ENCODE results near the gene WNT3A.

The WNT3A gene

GRCh38 chr1:228000836-228001563 is 5.8 kb upstream of the WNT3A start:
- TF ChIP-seq EZH2 (IDR thresholded peaks at IDR 0.05; ENCODE audit: borderline replicate concordance, low read length): no peak
- no peak for TF ChIP-seq CTCF (IDR thresholded peaks at IDR 0.05; ENCODE audit: low read length)
- Histone ChIP-seq H3K4me2 (ENCODE audit: low read length) (no peak overlapping the region), H3K36me3 (ENCODE audit: insufficient read depth, low read length) (no peaks in the 10 kb centered on the region), H3K9ac (ENCODE audit: low read length) (no peak overlapping the region), H3K9me2 (ENCODE audit: low read depth, low read length) (no peaks in the 10 kb centered on the region), H2AFZ (ENCODE audit: low read length) (no peak overlapping the region), H3F3A (ENCODE audit: insufficient read depth, low read length) (no peaks in the 10 kb centered on the region), H3K9me3 (ENCODE audit: low read length) (peaks cover 7% of the 10 kb centered on the region), H3K4me3 (ENCODE audit: low read depth, low read length, poor library complexity, severe bottlenecking) (no peak overlapping the region), H4K20me1 (ENCODE audit: insufficient read depth, low read length) (no peaks in the 10 kb centered on the region), H3K4me1 (ENCODE audit: insufficient read depth, low read length, severe bottlenecking) (no peaks in the 10 kb centered on the region), H3K27ac (ENCODE audit: low read depth, low read length, poor library complexity, severe bottlenecking) (no peak overlapping the region), H3K27me3 (ENCODE audit: insufficient read depth, low read length) (peaks cover 6% of the 10 kb centered on the region; the same call in 1 of the 2 replicates), H3K79me2 (ENCODE audit: insufficient read depth, low read length) (no peaks in the 10 kb centered on the region)

- Histone ChIP-seq H3F3A (ENCODE audit: insufficient read depth, low read length) (no peaks in the 10 kb centered on the region), H2AFZ (ENCODE audit: low read length) (no peak overlapping the region), H3K9me3 (ENCODE audit: low read length) (peaks cover 7% of the 10 kb centered on the region), H3K27ac (ENCODE audit: low read depth, low read length, poor library complexity, severe bottlenecking) (no peak overlapping the region), H3K36me3 (ENCODE audit: insufficient read depth, low read length) (no peaks in the 10 kb centered on the region), H3K9me2 (ENCODE audit: low read depth, low read length) (no peaks in the 10 kb centered on the region), H3K79me2 (ENCODE audit: insufficient read depth, low read length) (no peaks in the 10 kb centered on the region), H3K4me3 (ENCODE audit: low read depth, low read length, poor library complexity, severe bottlenecking) (no peak overlapping the region), H3K27me3 (ENCODE audit: insufficient read depth, low read length) (peaks cover 6% of the 10 kb centered on the region; the same call in 1 of the 2 replicates), H3K4me1 (ENCODE audit: insufficient read depth, low read length, severe bottlenecking) (no peaks in the 10 kb centered on the region), H3K4me2 (ENCODE audit: low read length) (no peak overlapping the region), H3K9ac (ENCODE audit: low read length) (no peak overlapping the region), H4K20me1 (ENCODE audit: insufficient read depth, low read length) (no peaks in the 10 kb centered on the region)
- TF ChIP-seq EZH2 (IDR thresholded peaks at IDR 0.05; ENCODE audit: borderline replicate concordance, low read length): no peak
- no peak for TF ChIP-seq CTCF (IDR thresholded peaks at IDR 0.05; ENCODE audit: low read length)
Measured at GRCh38 chr1:228001738-228002535, 4.9 kb upstream of the WNT3A start.

GRCh38 chr1:228002792-228003191 is 4.0 kb upstream of the WNT3A start:
- TF ChIP-seq CTCF (IDR thresholded peaks at IDR 0.05; ENCODE audit: low read length) (no peak), EZH2 (IDR thresholded peaks at IDR 0.05; ENCODE audit: borderline replicate concordance, low read length) (no peak)

More at GRCh38 chr1:228002792-228003191, 4.0 kb upstream of the WNT3A start:
- Histone ChIP-seq H3K79me2 (ENCODE audit: insufficient read depth, low read length) (no peaks in the 10 kb centered on the region), H3K9ac (ENCODE audit: low read length) (no peak overlapping the region), H3K27ac (ENCODE audit: low read depth, low read length, poor library complexity, severe bottlenecking) (no peak overlapping the region), H3K9me2 (ENCODE audit: low read depth, low read length) (no peaks in the 10 kb centered on the region), H3K27me3 (ENCODE audit: insufficient read depth, low read length) (peaks cover 6% of the 10 kb centered on the region; the same call in 1 of the 2 replicates), H3K4me2 (ENCODE audit: low read length) (no peak overlapping the region), H3F3A (ENCODE audit: insufficient read depth, low read length) (no peaks in the 10 kb centered on the region), H3K9me3 (ENCODE audit: low read length) (peaks cover 4% of the 10 kb centered on the region), H3K36me3 (ENCODE audit: insufficient read depth, low read length) (no peaks in the 10 kb centered on the region), H3K4me1 (ENCODE audit: insufficient read depth, low read length, severe bottlenecking) (no peaks in the 10 kb centered on the region), H2AFZ (ENCODE audit: low read length) (no peak overlapping the region), H3K4me3 (ENCODE audit: low read depth, low read length, poor library complexity, severe bottlenecking) (no peak overlapping the region), H4K20me1 (ENCODE audit: insufficient read depth, low read length) (no peaks in the 10 kb centered on the region)

All from OCI-LY1 (cell line).